ENCODE data around the gene USP4.
A peak's percentile ranks its signal among the peaks of the same experiment; 100 is the strongest.

The USP4 gene

GRCh38 chr3:49300595-49300994 is 39.3 kb downstream of the USP4 start:
- no peak for DNase-seq (ENCODE audit: low read depth in 2 of 3, low spot score in 2 of 3)

- DNase-seq (ENCODE audit: low read depth in 2 of 3, low spot score in 2 of 3): no peak
These were observed 41.3 kb downstream of the USP4 start for GRCh38 chr3:49298511-49298910.

- DNase-seq (ENCODE audit: low read depth in 2 of 3, low spot score in 2 of 3): no peak
These were observed 43.0 kb downstream of the USP4 start for GRCh38 chr3:49296781-49297411.

- DNase-seq (ENCODE audit: low read depth in 2 of 3, low spot score in 2 of 3): no peak
These were observed 44.3 kb downstream of the USP4 start for GRCh38 chr3:49295489-49296058.

GRCh38 chr3:49294343-49294742 is 45.5 kb downstream of the USP4 start:
- no peak for DNase-seq (ENCODE audit: low read depth in 2 of 3, low spot score in 2 of 3)

- no peak for DNase-seq (ENCODE audit: low read depth in 2 of 3, low spot score in 2 of 3)
These were observed 55.9 kb downstream of the USP4 start for GRCh38 chr3:49283997-49284396.

- no peak for DNase-seq (ENCODE audit: low read depth in 2 of 3, low spot score in 2 of 3)
These were observed 60.5 kb downstream of the USP4 start for GRCh38 chr3:49279376-49279775.

GRCh38 chr3:49278548-49278947 is 61.3 kb downstream of the USP4 start:
- no peak for DNase-seq (ENCODE audit: low read depth in 2 of 3, low spot score in 2 of 3)

- no peak for DNase-seq (ENCODE audit: low read depth in 2 of 3, low spot score in 2 of 3)
These were observed 62.5 kb downstream of the USP4 start for GRCh38 chr3:49277383-49277775.

GRCh38 chr3:49276475-49277382 is 63.1 kb downstream of the USP4 start, which contains the start of gene C3orf62:
Gene C3orf62 (minus strand): TSS chr3:49277232. CDS start chr3:49276872, 360 bp downstream.
- DNase-seq (ENCODE audit: low read depth in 2 of 3, low spot score in 2 of 3): peak; percentile 52 to 66 (median 53)

GRCh38 chr3:49273825-49274532 is 65.9 kb downstream of the USP4 start:
- no peak for DNase-seq (ENCODE audit: low read depth in 2 of 3, low spot score in 2 of 3)

GRCh38 chr3:49271047-49271446 is 68.8 kb downstream of the USP4 start:
- no peak for DNase-seq (ENCODE audit: low read depth in 2 of 3, low spot score in 2 of 3)

GRCh38 chr3:49270156-49270500 is 69.7 kb downstream of the USP4 start:
- no peak for DNase-seq (ENCODE audit: low read depth in 2 of 3, low spot score in 2 of 3)

- no peak for DNase-seq (ENCODE audit: low read depth in 2 of 3, low spot score in 2 of 3)
These were observed 70.3 kb downstream of the USP4 start for GRCh38 chr3:49269443-49270155.

GRCh38 chr3:49266410-49267095 is 73.3 kb downstream of the USP4 start:
- DNase-seq (ENCODE audit: low read depth in 2 of 3, low spot score in 2 of 3): no peak

GRCh38 chr3:49265661-49266386 is 74.0 kb downstream of the USP4 start:
- DNase-seq (ENCODE audit: low read depth in 2 of 3, low spot score in 2 of 3): no peak

GRCh38 chr3:49263159-49263889 is 76.5 kb downstream of the USP4 start:
- no peak for DNase-seq (ENCODE audit: low read depth in 2 of 3, low spot score in 2 of 3)

- DNase-seq (ENCODE audit: low read depth in 2 of 3, low spot score in 2 of 3): no peak
These were observed 79.0 kb downstream of the USP4 start for GRCh38 chr3:49260806-49261324.

- no peak for DNase-seq (ENCODE audit: low read depth in 2 of 3, low spot score in 2 of 3)
These were observed 82.7 kb downstream of the USP4 start for GRCh38 chr3:49257187-49257586.

Measured in activated CD8-positive, alpha-beta memory T cell treated with anti-CD3 and anti-CD28 coated beads for 48 hours (primary cell).